A673 (cell line): ENCODE results near the gene ATP13A1.

Experiments used
- CTCF ChIP-seq: fragments of 300-800, 200-600 bp; sonication (generic); conservative IDR thresholded peaks from 2 replicates; pipeline ENCODE4 v1.5.1; 2017; ENCODE audit warnings: low read depth, mild to moderate bottlenecking, antibody characterized with exemption, low read length, moderate library complexity, mixed read lengths
- EZH2 ChIP-seq: fragments of 200-600 bp; sonication (generic); IDR thresholded peaks from 2 replicates; pipeline ENCODE4 v1.6.1; 2017; ENCODE audit warnings: borderline replicate concordance, low read depth, mild to moderate bottlenecking, mixed read lengths, antibody characterized with exemption, low read length; ENCODE audit not compliant: poor library complexity, severe bottlenecking

- no peak for TF ChIP-seq EZH2
- TF ChIP-seq CTCF: no peak
Observed at GRCh38 chr19:19691683-19692082, 28.2 kb upstream of the ATP13A1 start.
